Mammary epithelial cell (primary cell): Measurements from ENCODE around the gene DUSP2.

ENCODE experiments used
- CTCF ChIP-seq, 2 donors: IDR thresholded peaks in 1 of 2; conservative IDR thresholded peaks in 1 of 2; 2 replicates each; pipeline ENCODE4 v1.5.1; 2011 to 2012; ENCODE audit warnings: inconsistent platforms in 2 of 2, low read length in 2 of 2, mild to moderate bottlenecking in 2 of 2, control low read depth in 1 of 2, low read depth in 1 of 2; ENCODE audit not compliant: insufficient read depth in 1 of 2; ENCODE audit errors: extremely low read depth in 1 of 2
- EZH2 ChIP-seq: IDR thresholded peaks from 2 replicates; pipeline ENCODE4 v1.6.1; 2012; ENCODE audit warnings: low read length, inconsistent platforms, borderline replicate concordance

DNA sequence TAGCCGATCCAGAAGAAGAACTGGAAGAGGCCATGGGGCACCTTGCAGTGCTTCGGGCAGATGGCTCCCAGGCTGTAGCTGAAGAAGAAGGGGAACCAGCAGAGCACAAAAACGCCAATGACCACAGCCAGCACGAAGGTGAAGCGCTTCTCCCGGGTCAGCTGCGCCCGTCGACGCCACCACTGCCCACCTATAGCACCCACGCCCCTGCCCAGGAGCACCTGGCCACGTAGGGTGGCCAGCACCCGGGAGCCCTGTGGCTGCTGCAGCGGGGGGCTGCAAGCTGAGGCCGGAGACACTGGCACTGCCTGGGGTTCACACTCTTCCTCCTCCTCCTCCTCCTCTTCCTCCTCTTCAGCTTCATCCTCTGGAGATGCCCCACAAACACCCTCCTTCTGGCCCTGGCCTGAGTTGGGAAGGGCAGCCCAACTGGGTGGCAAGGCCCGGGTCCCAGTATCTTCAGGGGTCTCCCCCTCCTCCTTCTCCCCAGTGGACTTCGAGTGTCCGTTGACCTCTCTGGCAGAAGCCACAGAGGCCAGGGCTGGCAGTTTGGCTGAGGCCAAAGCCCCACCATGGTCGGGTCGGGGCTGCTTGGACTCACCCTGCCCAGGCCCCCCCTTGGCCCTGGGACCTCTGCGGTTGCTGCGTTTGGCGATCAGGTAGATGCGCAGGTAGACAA, 30.2 kb downstream of the DUSP2 start:
- TF ChIP-seq CTCF (conservative IDR thresholded peaks at IDR 0.05 in 1 of 2, IDR thresholded peaks at IDR 0.05 in 1 of 2; ENCODE audit: extremely low read depth in 1 of 2, insufficient read depth in 1 of 2, low read depth in 1 of 2, low read length in 2 of 2) = no peak
- TF ChIP-seq EZH2 = no peak
